Smooth muscle cell (in vitro differentiated cells): ENCODE measurements around the gene C10orf143. TPM values are rescaled to one million over a fixed set of nuclear protein-coding genes. Genes with fewer than 3 reads are reported as not detected.

ENCODE experiments used
- DNase-seq: peaks from one replicate; lab custom pipeline; 2025; ENCODE audit not compliant: unreplicated experiment; lab: John Stamatoyannopoulos, UW
- H2AFZ ChIP-seq: fragments of 200-600 bp; sonication (generic); 2 replicates; pipeline ENCODE4 v1.6.0; 2016; ENCODE audit warnings: antibody characterized with exemption, low read depth, mild to moderate bottlenecking
- H3F3A ChIP-seq: fragments of 200-600 bp; sonication (generic); 2 replicates; pipeline ENCODE4 v1.6.0; 2017; ENCODE audit warnings: antibody characterized with exemption, low read depth
- H3K27ac ChIP-seq: fragments of 200-600 bp; sonication (generic); 2 replicates; pipeline ENCODE4 v1.5.1; 2016; ENCODE audit warnings: low read depth, mild to moderate bottlenecking
- H3K27me3 ChIP-seq: fragments of 200-600 bp; sonication (generic); 2 replicates; pipeline ENCODE4 v1.6.1; 2016; ENCODE audit warnings: low read depth, mild to moderate bottlenecking
- H3K36me3 ChIP-seq: fragments of 200-600 bp; sonication (generic); 2 replicates; pipeline ENCODE4 v1.5.1; 2016; ENCODE audit warnings: low read depth
- H3K4me1 ChIP-seq: fragments of 200-600 bp; sonication (generic); 2 replicates; pipeline ENCODE4 v1.5.1; 2016; ENCODE audit warnings: low read depth
- H3K4me2 ChIP-seq: fragments of 200-600 bp; sonication (generic); 2 replicates; pipeline ENCODE4 v1.6.0; 2016; ENCODE audit warnings: mild to moderate bottlenecking
- H3K4me3 ChIP-seq: fragments of 200-600 bp; sonication (generic); 2 replicates; pipeline ENCODE4 v1.5.1; 2016; ENCODE audit warnings: mild to moderate bottlenecking
- H3K79me2 ChIP-seq: fragments of 200-600 bp; sonication (generic); 2 replicates; pipeline ENCODE4 v1.6.0; 2016; ENCODE audit warnings: low read depth, mild to moderate bottlenecking
- H3K9ac ChIP-seq: fragments of 200-600 bp; sonication (generic); 2 replicates; pipeline ENCODE4 v1.6.0; 2016; ENCODE audit warnings: low read depth
- H3K9me3 ChIP-seq: fragments of 200-600 bp; sonication (generic); replicated peaks from 2 replicates; pipeline ENCODE4 v1.5.1; 2016; ENCODE audit warnings: low read depth
- H4K20me1 ChIP-seq: fragments of 200-600 bp; sonication (generic); 2 replicates; pipeline ENCODE4 v1.6.0; 2016; ENCODE audit warnings: low read depth
- WGBS: methylation state at CpG from one replicate; pipeline ENCODE4 v1.1.7; 2016; ENCODE audit warnings: low lambda C conversion rate; 5-methylcytosine and 5-hydroxymethylcytosine counted together
- polyA plus RNA-seq: library from polyadenylated mRNA; unstranded; fragments of >200 nt; fragmentation: Nextera tagmentation; extraction: Ambion mirVana; gene quantifications from 2 replicates; pipeline ENCODE4 v1.2.1, GENCODE V29; 2016
- total RNA-seq: library from RNA; depleted of rRNA; stranded (reverse); fragments of >200 nt; gene quantifications from 2 replicates; pipeline ENCODE4 v1.2.3, GENCODE V29; 2014
- TF ChIP-seq, protein P1 (sequence below): fragments of 200-600 bp; sonication (generic); IDR thresholded peaks from 2 replicates; pipeline ENCODE4 v1.5.1; 2017; ENCODE audit warnings: borderline replicate concordance, mild to moderate bottlenecking, antibody characterized with exemption; ENCODE audit not compliant: insufficient read depth, poor library complexity, severe bottlenecking

Gene C10orf143
- total and polyA plus RNA-seq, 2 experiments from 2014 or later: 2.0 TPM; not detected in 1

DNA sequence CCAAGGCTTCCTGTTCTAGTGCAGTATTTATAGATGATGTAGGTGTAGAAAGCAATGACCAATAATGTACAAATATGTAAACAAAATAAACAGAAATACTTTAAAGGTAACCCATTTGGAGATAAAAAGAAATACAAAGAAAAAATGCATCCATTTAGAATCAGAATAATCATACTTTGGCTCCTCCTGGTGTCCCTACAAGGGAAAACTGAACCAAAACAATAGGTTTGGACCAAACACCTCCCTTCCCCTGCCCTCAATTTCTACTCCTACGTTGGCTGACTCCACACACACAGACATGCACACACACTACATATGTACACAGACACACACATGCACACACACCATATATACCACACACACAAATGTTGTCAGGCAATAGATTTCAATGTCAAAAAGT lies 36.0 kb downstream of the C10orf143 start:
- Histone ChIP-seq H3K4me3 (no peak overlapping the region), H3K27ac (no peak overlapping the region), H3K4me1 (no peaks in the 10 kb centered on the region), H2AFZ (no peak overlapping the region), H3K36me3 (no peaks in the 10 kb centered on the region), H3K79me2 (no peaks in the 10 kb centered on the region), H3K9me3 (peaks cover 3% of the 10 kb centered on the region), H4K20me1 (no peaks in the 10 kb centered on the region), H3K4me2 (no peak overlapping the region), H3K9ac (no peak overlapping the region), H3F3A (no peaks in the 10 kb centered on the region), H3K27me3 (no peaks in the 10 kb centered on the region)
- WGBS: 64% methylated on average over 1 of the region's 1 CpG
- TF ChIP-seq, protein P1, sequence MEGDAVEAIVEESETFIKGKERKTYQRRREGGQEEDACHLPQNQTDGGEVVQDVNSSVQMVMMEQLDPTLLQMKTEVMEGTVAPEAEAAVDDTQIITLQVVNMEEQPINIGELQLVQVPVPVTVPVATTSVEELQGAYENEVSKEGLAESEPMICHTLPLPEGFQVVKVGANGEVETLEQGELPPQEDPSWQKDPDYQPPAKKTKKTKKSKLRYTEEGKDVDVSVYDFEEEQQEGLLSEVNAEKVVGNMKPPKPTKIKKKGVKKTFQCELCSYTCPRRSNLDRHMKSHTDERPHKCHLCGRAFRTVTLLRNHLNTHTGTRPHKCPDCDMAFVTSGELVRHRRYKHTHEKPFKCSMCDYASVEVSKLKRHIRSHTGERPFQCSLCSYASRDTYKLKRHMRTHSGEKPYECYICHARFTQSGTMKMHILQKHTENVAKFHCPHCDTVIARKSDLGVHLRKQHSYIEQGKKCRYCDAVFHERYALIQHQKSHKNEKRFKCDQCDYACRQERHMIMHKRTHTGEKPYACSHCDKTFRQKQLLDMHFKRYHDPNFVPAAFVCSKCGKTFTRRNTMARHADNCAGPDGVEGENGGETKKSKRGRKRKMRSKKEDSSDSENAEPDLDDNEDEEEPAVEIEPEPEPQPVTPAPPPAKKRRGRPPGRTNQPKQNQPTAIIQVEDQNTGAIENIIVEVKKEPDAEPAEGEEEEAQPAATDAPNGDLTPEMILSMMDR: peak; percentile 13
- DNase-seq: no peak

DNA sequence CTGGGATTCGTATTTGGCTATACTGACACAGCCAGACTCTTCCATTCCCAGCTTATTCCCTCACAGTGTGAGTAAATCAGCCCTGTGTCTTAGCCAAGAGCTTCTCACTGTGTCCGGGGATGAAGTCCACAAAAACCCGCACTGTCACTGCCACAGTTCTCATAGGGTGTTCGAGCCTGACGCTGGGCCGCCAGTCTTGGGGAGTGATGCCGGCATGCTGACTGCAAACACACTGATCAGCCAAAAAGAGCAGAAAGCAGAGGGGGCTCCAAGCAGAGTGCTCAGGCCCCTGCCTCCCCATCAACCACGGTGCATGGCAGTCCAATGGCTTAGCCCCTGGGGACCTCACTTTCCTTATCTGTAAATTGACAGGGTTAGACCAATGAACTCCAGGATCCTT lies 36.7 kb downstream of the C10orf143 start:
- H2AFZ ChIP-seq: no peak overlapping the region
- no peaks in the 10 kb centered on the region for H3K27me3 ChIP-seq
- no peak overlapping the region for H3K9ac ChIP-seq
- H4K20me1 ChIP-seq: no peaks in the 10 kb centered on the region
- H3K4me1 ChIP-seq: no peaks in the 10 kb centered on the region
- DNase-seq: no peak
- H3K4me3 ChIP-seq: no peak overlapping the region
- TF ChIP-seq, protein P1: no peak
- H3K36me3 ChIP-seq: no peaks in the 10 kb centered on the region
- no peak overlapping the region for H3K4me2 ChIP-seq
- H3F3A ChIP-seq: no peaks in the 10 kb centered on the region
- 97% methylated on average over 8 of the region's 8 CpGs for WGBS
- no peaks in the 10 kb centered on the region for H3K79me2 ChIP-seq
- H3K27ac ChIP-seq: no peak overlapping the region
- H3K9me3 ChIP-seq: peaks cover 3% of the 10 kb centered on the region

DNA sequence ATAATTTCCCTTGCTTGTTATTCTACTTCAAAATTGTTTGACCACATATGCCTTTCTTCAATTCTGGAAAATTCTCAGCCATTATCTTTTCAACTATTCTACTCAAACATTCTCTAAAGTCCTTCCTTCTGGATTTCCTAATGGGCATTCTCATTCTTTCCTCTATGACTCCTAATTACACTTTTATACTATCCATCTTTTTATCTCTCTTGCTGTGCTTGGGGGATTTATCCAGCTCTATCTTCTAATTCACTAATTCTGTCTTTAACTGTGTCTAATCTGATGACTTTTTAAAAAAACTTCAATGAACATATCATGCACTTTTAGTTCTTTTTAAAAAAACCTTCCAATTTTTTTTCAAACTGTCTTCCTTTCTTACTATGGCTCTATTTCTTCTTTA lies 38.4 kb downstream of the C10orf143 start:
- Histone ChIP-seq H3K9me3 (peaks cover 3% of the 10 kb centered on the region), H3K27me3 (no peaks in the 10 kb centered on the region), H2AFZ (no peak overlapping the region), H3K79me2 (no peaks in the 10 kb centered on the region), H3K27ac (no peak overlapping the region), H3K4me2 (no peak overlapping the region), H4K20me1 (no peaks in the 10 kb centered on the region), H3K4me1 (no peaks in the 10 kb centered on the region), H3K9ac (no peak overlapping the region), H3F3A (no peaks in the 10 kb centered on the region), H3K4me3 (no peak overlapping the region), H3K36me3 (no peaks in the 10 kb centered on the region)
- no peak for DNase-seq
- TF ChIP-seq, protein P1: no peak

DNA sequence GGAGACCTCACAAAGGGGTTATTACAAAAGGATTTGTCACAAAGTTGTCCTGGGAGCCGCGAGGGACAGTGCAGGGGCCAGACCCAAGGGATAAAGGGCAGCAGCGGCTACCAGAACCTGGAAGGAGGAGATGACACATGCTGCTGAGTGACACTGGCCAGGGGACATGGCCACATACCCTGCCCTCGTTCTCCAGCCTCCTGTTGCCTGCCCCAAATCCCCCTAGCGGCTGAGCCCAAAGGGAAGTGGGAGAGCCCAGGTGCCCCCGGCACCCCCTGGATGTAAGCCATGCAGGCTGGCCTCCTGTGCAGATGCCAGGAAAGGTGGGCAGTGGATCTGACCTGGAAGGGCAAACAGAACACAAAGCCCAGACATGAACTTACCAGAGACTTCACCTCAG lies 42.7 kb downstream of the C10orf143 start:
- TF ChIP-seq, protein P1: no peak
- no peak for DNase-seq
- H3K4me2 ChIP-seq: no peak overlapping the region
- no peaks in the 10 kb centered on the region for H3K27me3 ChIP-seq
- no peak overlapping the region for H2AFZ ChIP-seq
- no peaks in the 10 kb centered on the region for H3F3A ChIP-seq
- no peak overlapping the region for H3K9ac ChIP-seq
- H3K4me1 ChIP-seq: no peaks in the 10 kb centered on the region
- H4K20me1 ChIP-seq: no peaks in the 10 kb centered on the region
- peaks cover 3% of the 10 kb centered on the region for H3K9me3 ChIP-seq
- no peaks in the 10 kb centered on the region for H3K36me3 ChIP-seq
- H3K79me2 ChIP-seq: no peaks in the 10 kb centered on the region
- no peak overlapping the region for H3K27ac ChIP-seq
- WGBS: 92% methylated on average over 6 of the region's 6 CpGs
- no peak overlapping the region for H3K4me3 ChIP-seq
